ENCODE data around the gene CC2D2A.

The CC2D2A gene

DNA sequence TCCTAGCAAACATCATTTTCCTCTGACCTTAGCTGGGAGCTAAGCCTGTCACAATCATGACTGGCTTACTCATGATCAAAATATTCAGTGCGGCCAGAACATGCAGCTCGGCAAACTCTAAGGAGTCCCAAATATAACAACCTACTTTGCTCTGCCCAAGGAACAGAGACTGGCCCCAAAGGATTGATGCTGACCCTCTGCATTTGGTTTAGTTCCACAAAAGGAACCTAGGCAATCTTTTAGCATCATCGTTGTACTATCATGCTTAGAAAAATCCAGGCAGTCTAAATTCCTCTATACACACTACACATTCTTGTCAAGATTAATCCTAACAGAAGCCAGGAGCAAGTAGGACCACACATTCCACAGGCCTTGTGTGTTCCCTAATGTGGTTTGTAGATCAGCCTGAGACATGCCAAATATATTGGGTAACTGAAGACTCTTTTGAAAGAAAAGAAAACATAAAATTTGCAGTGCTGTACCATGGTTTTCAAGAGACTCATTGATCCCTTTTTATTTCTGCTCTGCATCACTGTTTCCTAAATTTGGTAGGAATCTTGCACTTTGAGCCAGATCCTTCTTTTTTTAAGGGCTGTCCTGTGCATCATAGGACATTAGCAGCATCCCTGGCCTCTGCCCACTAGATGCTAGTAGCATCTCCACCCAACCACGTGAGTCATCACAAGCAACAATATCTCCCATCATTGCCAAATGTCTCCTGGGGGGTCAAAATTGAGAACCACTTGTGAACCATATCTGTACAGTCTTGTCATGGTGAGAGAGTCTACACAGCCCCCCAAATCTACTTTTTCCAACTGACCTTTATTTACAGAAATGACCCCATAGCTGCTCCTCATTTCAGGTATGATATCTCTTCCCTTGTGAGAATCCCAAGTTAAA, 17.6 kb upstream of the CC2D2A start:
- no peaks in the 10 kb centered on the region for H3K9me3 ChIP-seq (ENCODE audit: insufficient read depth, low read length)
- no peaks in the 10 kb centered on the region for H3F3A ChIP-seq (ENCODE audit: insufficient read depth)
- H3K27me3 ChIP-seq (ENCODE audit: low read length) = no peaks in the 10 kb centered on the region
- no peaks in the 10 kb centered on the region for H3K36me3 ChIP-seq (ENCODE audit: low read length)
- no peak overlapping the region for H3K27ac ChIP-seq (ENCODE audit: low read depth, low read length)
- H3K79me2 ChIP-seq (ENCODE audit: insufficient read depth, low read length) = no peaks in the 10 kb centered on the region
- H3K9ac ChIP-seq (ENCODE audit: low read length) = no peak overlapping the region
- H3K4me2 ChIP-seq (ENCODE audit: low read depth, low read length, poor library complexity, severe bottlenecking) = no peak overlapping the region
- H4K20me1 ChIP-seq (ENCODE audit: low read depth, low read length) = no peaks in the 10 kb centered on the region
- no peak for TF ChIP-seq EZH2phosphoT487 (conservative IDR thresholded peaks at IDR 0.05; ENCODE audit: low read length)
- TF ChIP-seq, protein P1, sequence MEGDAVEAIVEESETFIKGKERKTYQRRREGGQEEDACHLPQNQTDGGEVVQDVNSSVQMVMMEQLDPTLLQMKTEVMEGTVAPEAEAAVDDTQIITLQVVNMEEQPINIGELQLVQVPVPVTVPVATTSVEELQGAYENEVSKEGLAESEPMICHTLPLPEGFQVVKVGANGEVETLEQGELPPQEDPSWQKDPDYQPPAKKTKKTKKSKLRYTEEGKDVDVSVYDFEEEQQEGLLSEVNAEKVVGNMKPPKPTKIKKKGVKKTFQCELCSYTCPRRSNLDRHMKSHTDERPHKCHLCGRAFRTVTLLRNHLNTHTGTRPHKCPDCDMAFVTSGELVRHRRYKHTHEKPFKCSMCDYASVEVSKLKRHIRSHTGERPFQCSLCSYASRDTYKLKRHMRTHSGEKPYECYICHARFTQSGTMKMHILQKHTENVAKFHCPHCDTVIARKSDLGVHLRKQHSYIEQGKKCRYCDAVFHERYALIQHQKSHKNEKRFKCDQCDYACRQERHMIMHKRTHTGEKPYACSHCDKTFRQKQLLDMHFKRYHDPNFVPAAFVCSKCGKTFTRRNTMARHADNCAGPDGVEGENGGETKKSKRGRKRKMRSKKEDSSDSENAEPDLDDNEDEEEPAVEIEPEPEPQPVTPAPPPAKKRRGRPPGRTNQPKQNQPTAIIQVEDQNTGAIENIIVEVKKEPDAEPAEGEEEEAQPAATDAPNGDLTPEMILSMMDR (IDR thresholded peaks at IDR 0.05; ENCODE audit: insufficient read depth, low read length, poor library complexity, severe bottlenecking) = no peak
- H3K4me3 ChIP-seq (ENCODE audit: insufficient read depth, low read length, poor library complexity, severe bottlenecking) = no peak overlapping the region
- no peak overlapping the region for H2AFZ ChIP-seq (ENCODE audit: low read depth, low read length, severe bottlenecking)
- H3K9me2 ChIP-seq (replicated peaks; ENCODE audit: insufficient read depth, low read length) = no peaks in the 10 kb centered on the region

DNA sequence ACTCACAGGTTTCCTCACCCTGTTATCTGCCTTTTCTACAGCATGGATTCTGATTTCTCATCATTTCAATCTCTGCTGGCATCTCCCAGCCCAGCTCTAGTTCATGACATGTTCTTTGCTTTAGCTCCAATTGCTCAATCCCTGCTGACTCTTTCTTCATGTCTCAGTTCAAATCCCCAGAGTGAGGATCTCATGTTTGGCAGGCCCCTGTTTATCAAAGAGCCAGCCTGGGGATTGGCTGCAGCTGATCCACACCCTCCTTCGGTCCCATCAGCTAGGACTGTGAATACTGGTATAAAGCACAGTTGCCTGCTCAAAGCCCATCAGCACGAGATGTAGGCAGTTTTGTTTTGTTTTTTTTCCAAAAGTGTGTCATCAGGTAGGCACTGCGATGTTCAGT, 14.4 kb upstream of the CC2D2A start:
- no peak overlapping the region for H3K4me2 ChIP-seq (ENCODE audit: low read depth, low read length, poor library complexity, severe bottlenecking)
- no peak overlapping the region for H2AFZ ChIP-seq (ENCODE audit: low read depth, low read length, severe bottlenecking)
- no peaks in the 10 kb centered on the region for H4K20me1 ChIP-seq (ENCODE audit: low read depth, low read length)
- no peak overlapping the region for H3K27ac ChIP-seq (ENCODE audit: low read depth, low read length)
- no peak overlapping the region for H3K4me3 ChIP-seq (ENCODE audit: insufficient read depth, low read length, poor library complexity, severe bottlenecking)
- H3F3A ChIP-seq (ENCODE audit: insufficient read depth) = no peaks in the 10 kb centered on the region
- no peaks in the 10 kb centered on the region for H3K9me3 ChIP-seq (ENCODE audit: insufficient read depth, low read length)
- H3K79me2 ChIP-seq (ENCODE audit: insufficient read depth, low read length) = no peaks in the 10 kb centered on the region
- H3K36me3 ChIP-seq (ENCODE audit: low read length) = no peaks in the 10 kb centered on the region
- TF ChIP-seq, protein P1 (IDR thresholded peaks at IDR 0.05; ENCODE audit: insufficient read depth, low read length, poor library complexity, severe bottlenecking) = no peak
- no peak for TF ChIP-seq EZH2phosphoT487 (conservative IDR thresholded peaks at IDR 0.05; ENCODE audit: low read length)
- H3K9me2 ChIP-seq (replicated peaks; ENCODE audit: insufficient read depth, low read length) = no peaks in the 10 kb centered on the region
- H3K9ac ChIP-seq (ENCODE audit: low read length) = no peak overlapping the region
- no peaks in the 10 kb centered on the region for H3K27me3 ChIP-seq (ENCODE audit: low read length)

DNA sequence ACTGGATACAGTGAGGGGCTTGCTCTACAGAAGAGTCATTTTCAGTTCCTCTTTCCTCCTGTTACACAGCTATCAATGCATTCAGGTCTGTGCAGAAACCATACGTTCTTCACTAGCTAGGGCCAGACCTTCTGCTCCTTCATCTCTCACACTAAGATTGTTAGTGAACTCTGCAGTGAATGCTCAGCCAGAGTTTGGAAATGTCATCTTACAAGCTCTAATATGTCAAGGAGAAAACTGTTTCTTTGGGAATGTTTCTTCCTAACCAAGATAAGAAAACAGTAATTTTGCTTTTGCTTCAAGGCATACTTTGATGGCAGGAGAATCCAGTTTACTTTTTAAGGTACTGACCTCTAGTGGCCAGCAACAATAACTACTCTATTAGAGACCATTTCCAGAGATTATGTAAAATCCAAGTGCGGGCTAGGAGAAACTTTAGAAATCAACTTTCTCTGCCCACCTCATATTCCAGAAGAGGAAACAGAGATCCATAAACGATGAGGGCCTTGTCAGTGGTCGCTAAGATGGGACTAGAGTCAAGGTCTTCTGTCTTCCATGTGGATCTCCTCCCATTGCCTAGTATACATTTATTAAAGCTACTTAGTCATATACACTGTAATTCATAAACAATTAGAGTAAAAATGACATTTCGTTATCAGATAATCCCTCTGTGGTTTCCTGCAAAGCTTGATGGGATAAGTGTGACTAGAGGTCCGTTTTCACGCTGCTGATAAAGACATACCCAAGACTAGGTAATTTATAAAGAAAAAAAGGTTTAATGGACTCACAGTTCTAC, 12.1 kb upstream of the CC2D2A start:
- peak overlapping the region; percentile 27 for H3K4me2 ChIP-seq (ENCODE audit: low read depth, low read length, poor library complexity, severe bottlenecking)
- H3K9me2 ChIP-seq (replicated peaks; ENCODE audit: insufficient read depth, low read length) = no peaks in the 10 kb centered on the region
- H3F3A ChIP-seq (ENCODE audit: insufficient read depth) = no peaks in the 10 kb centered on the region
- no peak overlapping the region for H3K27ac ChIP-seq (ENCODE audit: low read depth, low read length)
- no peaks in the 10 kb centered on the region for H3K79me2 ChIP-seq (ENCODE audit: insufficient read depth, low read length)
- no peaks in the 10 kb centered on the region for H4K20me1 ChIP-seq (ENCODE audit: low read depth, low read length)
- H3K27me3 ChIP-seq (ENCODE audit: low read length) = no peaks in the 10 kb centered on the region
- H3K36me3 ChIP-seq (ENCODE audit: low read length) = no peaks in the 10 kb centered on the region
- peak overlapping the region; percentile 24 for H2AFZ ChIP-seq (ENCODE audit: low read depth, low read length, severe bottlenecking)
- no peak overlapping the region for H3K4me3 ChIP-seq (ENCODE audit: insufficient read depth, low read length, poor library complexity, severe bottlenecking)
- no peaks in the 10 kb centered on the region for H3K9me3 ChIP-seq (ENCODE audit: insufficient read depth, low read length)
- H3K9ac ChIP-seq (ENCODE audit: low read length) = no peak overlapping the region
- TF ChIP-seq EZH2phosphoT487 (conservative IDR thresholded peaks at IDR 0.05; ENCODE audit: low read length) = no peak
- TF ChIP-seq, protein P1 (IDR thresholded peaks at IDR 0.05; ENCODE audit: insufficient read depth, low read length, poor library complexity, severe bottlenecking) = peak; percentile 79
